ENCODE measurements around the gene MICB. TPM values are rescaled to one million over a fixed set of nuclear protein-coding genes. Genes with fewer than 3 reads are reported as not detected.

MICB gene
- total RNA-seq, 2 donors from 2014 or later: 25.8 to 34.3 TPM

- Mint-ChIP-seq H3K9me3 (no peaks in the 10 kb centered on the region), H3K27ac (no peak overlapping the region), H3K36me3 (ENCODE audit: low read depth) (peaks cover 100% of the 10 kb centered on the region), H3K4me1 (peaks cover 40% of the 10 kb centered on the region), H3K4me3 (no peak overlapping the region), H3K27me3 (no peaks in the 10 kb centered on the region)
- no peak for ATAC-seq (replicated peaks)
Observed at GRCh38 chr6:31534011-31534410, 36.1 kb downstream of the MICB start.

GRCh38 chr6:31534521-31535040, 36.6 kb downstream of the MICB start:
- ATAC-seq (replicated peaks): no peak
- Mint-ChIP-seq H3K36me3 (ENCODE audit: low read depth) (peaks cover 100% of the 10 kb centered on the region), H3K4me1 (peaks cover 46% of the 10 kb centered on the region), H3K9me3 (no peaks in the 10 kb centered on the region), H3K27me3 (no peaks in the 10 kb centered on the region), H3K4me3 (no peak overlapping the region), H3K27ac (no peak overlapping the region)

GRCh38 chr6:31535538-31536324, 37.8 kb downstream of the MICB start:
- Mint-ChIP-seq H3K4me3 (peak overlapping the region; percentile 33), H3K36me3 (ENCODE audit: low read depth) (peaks cover 100% of the 10 kb centered on the region), H3K27ac (no peak overlapping the region), H3K4me1 (peaks cover 46% of the 10 kb centered on the region), H3K9me3 (no peaks in the 10 kb centered on the region), H3K27me3 (no peaks in the 10 kb centered on the region)
- no peak for ATAC-seq (replicated peaks)

- H3K4me3 Mint-ChIP-seq: peak overlapping the region; percentile 99
- peaks cover 85% of the 10 kb centered on the region for H3K36me3 Mint-ChIP-seq (ENCODE audit: low read depth)
- no peaks in the 10 kb centered on the region for H3K27me3 Mint-ChIP-seq
- peaks cover 33% of the 10 kb centered on the region for H3K4me1 Mint-ChIP-seq
- H3K27ac Mint-ChIP-seq: peak overlapping the region; percentile 98
- no peak for ATAC-seq (replicated peaks)
- no peaks in the 10 kb centered on the region for H3K9me3 Mint-ChIP-seq
Observed at GRCh38 chr6:31538805-31539400, 41.0 kb downstream of the MICB start.

- H3K36me3 Mint-ChIP-seq (ENCODE audit: low read depth): peaks cover 68% of the 10 kb centered on the region
- H3K27me3 Mint-ChIP-seq: no peaks in the 10 kb centered on the region
- peaks cover 34% of the 10 kb centered on the region for H3K4me1 Mint-ChIP-seq
- peak overlapping the region; percentile 98 for H3K27ac Mint-ChIP-seq
- peak overlapping the region; percentile 99 for H3K4me3 Mint-ChIP-seq
- no peak for ATAC-seq (replicated peaks)
- H3K9me3 Mint-ChIP-seq: no peaks in the 10 kb centered on the region
Observed at GRCh38 chr6:31540640-31541039, 42.7 kb downstream of the MICB start.

GRCh38 chr6:31541059-31541657, 43.2 kb downstream of the MICB start:
- H3K4me1 Mint-ChIP-seq: peaks cover 33% of the 10 kb centered on the region
- H3K9me3 Mint-ChIP-seq: no peaks in the 10 kb centered on the region
- peak; percentile 31 for ATAC-seq (replicated peaks)
- peak overlapping the region; percentile 98 for H3K27ac Mint-ChIP-seq
- peak overlapping the region; percentile 99 for H3K4me3 Mint-ChIP-seq
- H3K27me3 Mint-ChIP-seq: no peaks in the 10 kb centered on the region
- H3K36me3 Mint-ChIP-seq (ENCODE audit: low read depth): peaks cover 63% of the 10 kb centered on the region

- H3K36me3 Mint-ChIP-seq (ENCODE audit: low read depth): peaks cover 56% of the 10 kb centered on the region
- ATAC-seq (replicated peaks): peak; percentile 80
- H3K27me3 Mint-ChIP-seq: no peaks in the 10 kb centered on the region
- H3K4me3 Mint-ChIP-seq: peak within 1 kb of the TSS; percentile 99
- H3K4me1 Mint-ChIP-seq: peaks cover 35% of the 10 kb centered on the region
- peak within 1 kb of the TSS; percentile 98 for H3K27ac Mint-ChIP-seq
- H3K9me3 Mint-ChIP-seq: no peaks in the 10 kb centered on the region
Observed at GRCh38 chr6:31541658-31542521, 43.9 kb downstream of the MICB start, which contains the start of gene DDX39B. Gene DDX39B (minus strand): TSS chr6:31542003. CDS start chr6:31540532, 1,471 bp downstream.

- Mint-ChIP-seq H3K4me1 (peaks cover 31% of the 10 kb centered on the region), H3K9me3 (no peaks in the 10 kb centered on the region), H3K4me3 (peak overlapping the region; percentile 99), H3K27ac (no peak overlapping the region), H3K36me3 (ENCODE audit: low read depth) (peaks cover 52% of the 10 kb centered on the region), H3K27me3 (no peaks in the 10 kb centered on the region)
- ATAC-seq (replicated peaks): no peak
Observed at GRCh38 chr6:31543639-31544038, 45.7 kb downstream of the MICB start.

- no peaks in the 10 kb centered on the region for H3K27me3 Mint-ChIP-seq
- ATAC-seq (replicated peaks): no peak
- peaks cover 52% of the 10 kb centered on the region for H3K36me3 Mint-ChIP-seq (ENCODE audit: low read depth)
- peaks cover 21% of the 10 kb centered on the region for H3K4me1 Mint-ChIP-seq
- H3K27ac Mint-ChIP-seq: no peak overlapping the region
- H3K9me3 Mint-ChIP-seq: no peaks in the 10 kb centered on the region
- H3K4me3 Mint-ChIP-seq: no peak overlapping the region
Observed at GRCh38 chr6:31544676-31545075, 46.7 kb downstream of the MICB start.

- H3K27me3 Mint-ChIP-seq: no peaks in the 10 kb centered on the region
Observed at GRCh38 chr6:31545291-31545690, 47.3 kb downstream of the MICB start.

GRCh38 chr6:31546339-31546957, 48.5 kb downstream of the MICB start, which contains the start of gene ATP6V1G2:
Gene ATP6V1G2 (minus strand): TSS chr6:31546608. CDS start chr6:31546559, 49 bp downstream.
- peak within 1 kb of the TSS; percentile 88 for H3K4me3 Mint-ChIP-seq
- peak; percentile 69 for ATAC-seq (replicated peaks)
- H3K27me3 Mint-ChIP-seq: no peaks in the 10 kb centered on the region
- peaks cover 13% of the 10 kb centered on the region for H3K4me1 Mint-ChIP-seq
- no peaks in the 10 kb centered on the region for H3K9me3 Mint-ChIP-seq
- H3K36me3 Mint-ChIP-seq (ENCODE audit: low read depth): peaks cover 52% of the 10 kb centered on the region
- peak within 1 kb of the TSS; percentile 87 for H3K27ac Mint-ChIP-seq

More at GRCh38 chr6:31545291-31545690, 47.3 kb downstream of the MICB start:
- H3K4me3 Mint-ChIP-seq: peak overlapping the region; percentile 88
- H3K36me3 Mint-ChIP-seq (ENCODE audit: low read depth): peaks cover 52% of the 10 kb centered on the region
- no peaks in the 10 kb centered on the region for H3K9me3 Mint-ChIP-seq
- peaks cover 15% of the 10 kb centered on the region for H3K4me1 Mint-ChIP-seq
- H3K27ac Mint-ChIP-seq: peak overlapping the region; percentile 7
- no peak for ATAC-seq (replicated peaks)

- Mint-ChIP-seq H3K9me3 (no peaks in the 10 kb centered on the region), H3K4me1 (peaks cover 13% of the 10 kb centered on the region), H3K4me3 (peak within 1 kb of the TSS; percentile 88), H3K27me3 (no peaks in the 10 kb centered on the region), H3K27ac (peak within 1 kb of the TSS; percentile 87), H3K36me3 (ENCODE audit: low read depth) (peaks cover 50% of the 10 kb centered on the region)
- ATAC-seq (replicated peaks): peak; percentile 90
Observed at GRCh38 chr6:31546958-31547726, 49.2 kb downstream of the MICB start, which contains the start of gene NFKBIL1. Gene NFKBIL1 (plus strand): TSS chr6:31547608. CDS start chr6:31547695, 87 bp downstream.

Measured in activated T-helper 17 cell treated with anti-CD3 and anti-CD28 coated beads, Interleukin-2, amount 50 U/mL, for 72 hours (primary cell).